ENCODE measurements around the gene ALG6. TPM values are rescaled to one million over a fixed set of nuclear protein-coding genes. Genes with fewer than 3 reads are reported as not detected.
A peak's percentile ranks its signal among the peaks of the same experiment; 100 is the strongest.

Gene ALG6
- total RNA-seq (2014; rRNA removed; shearing (Covaris generic)) (8.4 and 12.8 TPM in 2 replicates), polyA plus RNA-seq (2016; fragmentation: Nextera tagmentation; extraction: Ambion mirVana) (14.0 and 14.3 TPM in 2 replicates)

DNA sequence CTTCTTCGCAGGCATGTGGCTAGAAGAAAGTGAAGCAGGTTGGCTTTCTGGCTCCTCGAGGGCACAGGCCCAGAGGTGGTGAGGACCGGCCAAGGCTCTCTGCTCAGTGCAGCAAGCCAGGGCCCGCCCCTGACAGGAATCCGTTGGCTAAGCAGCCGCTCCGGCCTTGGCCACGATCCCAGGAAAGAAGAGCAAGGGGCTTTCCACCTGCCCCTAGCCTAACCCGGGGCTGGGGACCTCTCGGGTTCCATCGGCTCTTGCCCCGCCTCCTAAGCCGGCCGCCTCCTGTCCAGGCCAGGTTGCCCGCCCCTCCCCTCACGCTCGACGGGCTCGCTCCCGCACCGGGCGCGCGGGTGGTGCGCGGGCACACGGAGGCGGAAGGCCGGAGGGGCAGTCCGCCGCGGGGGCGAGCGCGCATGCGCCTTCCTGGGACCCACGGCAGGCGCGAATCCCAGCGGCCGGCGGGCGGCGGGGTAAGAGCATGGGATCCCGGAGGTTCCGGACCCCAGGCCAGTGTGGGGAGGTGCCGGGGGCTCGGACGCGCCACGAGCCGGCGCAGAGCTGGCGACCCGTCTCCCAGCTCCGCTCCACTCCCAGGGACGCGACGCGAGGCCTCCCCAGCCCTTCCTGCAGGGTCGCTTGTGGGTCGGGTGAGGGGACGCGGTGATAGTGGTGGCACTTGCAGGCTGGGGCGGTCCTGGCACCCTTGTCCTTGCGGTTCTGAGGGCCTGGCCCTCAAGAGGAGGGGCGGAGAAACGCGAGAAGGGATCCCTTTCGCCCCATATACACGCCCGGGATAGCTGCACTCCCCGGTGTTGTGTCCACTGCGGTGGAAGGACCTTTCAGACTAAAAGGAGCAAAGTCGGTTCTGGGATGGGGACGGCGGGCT lies at the start of gene ALG6:
Gene ALG6 (plus strand): TSS at position 413 of the 889 bp plus-strand sequence. CDS start 3,351 bp downstream, outside the sequence.
- no peaks in the 10 kb centered on the region; the same call in 1 of the 2 replicates for H3F3A ChIP-seq (ENCODE audit: insufficient read depth)
- H3K4me2 ChIP-seq (ENCODE audit: unreplicated experiment), result peak within 1 kb of the TSS; percentile 77
- H3K4me3 ChIP-seq, result peak within 1 kb of the TSS; percentile 91
- H3K36me3 ChIP-seq (ENCODE audit: low read depth), result no peaks in the 10 kb centered on the region
- H3K27ac ChIP-seq, result peak within 1 kb of the TSS; percentile 12; the same call in 1 of the 2 replicates
- in situ Hi-C loops (cut with MboI), result no loop called here
- peak within 1 kb of the TSS; percentile 98 for H2AFZ ChIP-seq
- no peaks in the 10 kb centered on the region for H3K9me2 ChIP-seq (ENCODE audit: insufficient read depth)
- H3K9me3 ChIP-seq (ENCODE audit: low read depth), result no peaks in the 10 kb centered on the region
- peak; percentile 94 for DNase-seq
- 2 to 3% methylated on average over 53 to 60 of the region's 77 CpGs for WGBS, 2 experiments (ENCODE audit: low coverage in 1 of 2, low lambda C conversion rate in 2 of 2, missing lambda C conversion rate in 2 of 2)
- H3K27me3 ChIP-seq (replicated peaks; ENCODE audit: insufficient read depth), result no peaks in the 10 kb centered on the region
- peak within 1 kb of the TSS; percentile 77 for H3K9ac ChIP-seq
- H3K79me2 ChIP-seq (ENCODE audit: insufficient read depth), result no peaks in the 10 kb centered on the region
- TF ChIP-seq EZH2 (IDR thresholded peaks at IDR 0.05; ENCODE audit: insufficient read depth, poor library complexity, severe bottlenecking), result no peak
- TF ChIP-seq EZH2phosphoT487 (IDR thresholded peaks at IDR 0.05; ENCODE audit: insufficient read depth, low read depth), result no peak
- no peaks in the 10 kb centered on the region for H4K20me1 ChIP-seq (ENCODE audit: insufficient read depth)
- no peaks in the 10 kb centered on the region for H3K4me1 ChIP-seq (ENCODE audit: insufficient read depth)

DNA sequence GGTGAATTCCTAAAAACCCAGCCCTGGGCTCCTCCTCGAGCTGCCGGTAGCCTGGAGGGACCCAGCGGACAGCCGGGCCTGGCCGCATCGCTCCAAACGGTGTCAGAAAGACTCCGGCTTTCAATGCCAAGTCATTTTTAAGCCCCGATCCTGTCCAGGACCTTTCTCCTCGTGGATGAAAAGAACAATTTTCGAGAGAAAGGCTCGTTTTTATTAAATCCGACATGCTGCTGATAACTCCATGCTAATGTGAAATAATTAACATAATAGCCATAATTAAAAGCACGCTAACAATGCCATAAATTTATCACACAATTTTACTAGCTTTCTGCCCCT lies 49.6 kb upstream of the ALG6 start:
- no peak; the same call in 1 of the 2 replicates for TF ChIP-seq EZH2phosphoT487 (IDR thresholded peaks at IDR 0.05; ENCODE audit: insufficient read depth, low read depth)
- peak; percentile 75 for TF ChIP-seq EZH2 (IDR thresholded peaks at IDR 0.05; ENCODE audit: insufficient read depth, poor library complexity, severe bottlenecking)
- 23 to 28% methylated on average over 14 of the region's 14 CpGs for WGBS, 2 experiments (ENCODE audit: low coverage in 1 of 2, low lambda C conversion rate in 2 of 2, missing lambda C conversion rate in 2 of 2)
- no peaks in the 10 kb centered on the region for H3K9me2 ChIP-seq (ENCODE audit: insufficient read depth)
- H3K4me1 ChIP-seq (ENCODE audit: insufficient read depth), result no peaks in the 10 kb centered on the region
- no peaks in the 10 kb centered on the region for H3K9me3 ChIP-seq (ENCODE audit: low read depth)
- H3K36me3 ChIP-seq (ENCODE audit: low read depth), result no peaks in the 10 kb centered on the region
- no peak for DNase-seq
- H4K20me1 ChIP-seq (ENCODE audit: insufficient read depth), result no peaks in the 10 kb centered on the region
- in situ Hi-C loops (cut with MboI), result no loop called here
- H3K27ac ChIP-seq, result no peak overlapping the region
- peak overlapping the region; percentile 28 for H3K4me2 ChIP-seq (ENCODE audit: unreplicated experiment)
- no peaks in the 10 kb centered on the region for H3K79me2 ChIP-seq (ENCODE audit: insufficient read depth)
- H3K4me3 ChIP-seq, result peak overlapping the region; percentile 52; the same call in 1 of the 2 replicates
- H3K9ac ChIP-seq, result no peak overlapping the region
- H2AFZ ChIP-seq, result peak overlapping the region; percentile 66; the same call in 1 of the 2 replicates
- H3F3A ChIP-seq (ENCODE audit: insufficient read depth), result no peaks in the 10 kb centered on the region
- peaks cover 79% of the 10 kb centered on the region for H3K27me3 ChIP-seq (replicated peaks; ENCODE audit: insufficient read depth)

GRCh38 chr1:63318201-63318979 lies 49.0 kb upstream of the ALG6 start:
- in situ Hi-C loops (cut with MboI), result no loop called here
- WGBS, 2 experiments (ENCODE audit: low coverage in 1 of 2, low lambda C conversion rate in 2 of 2, missing lambda C conversion rate in 2 of 2), result 30 to 31% methylated on average over 28 of the region's 28 CpGs
- no peaks in the 10 kb centered on the region for H3K9me3 ChIP-seq (ENCODE audit: low read depth)
- H3K9me2 ChIP-seq (ENCODE audit: insufficient read depth), result no peaks in the 10 kb centered on the region
- no peak for DNase-seq
- H3K9ac ChIP-seq, result no peak overlapping the region
- no peaks in the 10 kb centered on the region for H4K20me1 ChIP-seq (ENCODE audit: insufficient read depth)
- no peaks in the 10 kb centered on the region for H3K4me1 ChIP-seq (ENCODE audit: insufficient read depth)
- H3K79me2 ChIP-seq (ENCODE audit: insufficient read depth), result no peaks in the 10 kb centered on the region
- no peaks in the 10 kb centered on the region for H3K36me3 ChIP-seq (ENCODE audit: low read depth)
- no peak overlapping the region for H3K27ac ChIP-seq
- H3K4me2 ChIP-seq (ENCODE audit: unreplicated experiment), result no peak overlapping the region
- no peak overlapping the region for H3K4me3 ChIP-seq
- TF ChIP-seq EZH2phosphoT487 (IDR thresholded peaks at IDR 0.05; ENCODE audit: insufficient read depth, low read depth), result no peak
- TF ChIP-seq EZH2 (IDR thresholded peaks at IDR 0.05; ENCODE audit: insufficient read depth, poor library complexity, severe bottlenecking), result peak; percentile 55
- H2AFZ ChIP-seq, result no peak overlapping the region
- H3F3A ChIP-seq (ENCODE audit: insufficient read depth), result no peaks in the 10 kb centered on the region
- H3K27me3 ChIP-seq (replicated peaks; ENCODE audit: insufficient read depth), result peaks cover 85% of the 10 kb centered on the region
